HCT116 (cell line): ENCODE measurements around the gene HCN1. TPM values are rescaled to one million over a fixed set of nuclear protein-coding genes. Genes with fewer than 3 reads are reported as not detected.

Experiments used
- ATAC-seq: fragments of 200-7000 bp; cut with Tn5 transposase; 2 replicates; pipeline ENCODE4 v1.9.1; 2020; ENCODE audit warnings: mild to moderate bottlenecking, moderate library complexity
- BruUV-seq: library from RNA; stranded (reverse); fragments of 400-500 nt; replicated peaks from 2 replicates; lab custom pipeline; 2021; lab: Mats Ljungman, UMichigan
- CTCF ChIA-PET: fragments of 300-600 bp; sonication (Branson Sonifier 250); formaldehyde crosslinking; loops from one replicate; lab custom pipeline; 2021; ENCODE audit warnings: antibody characterized with exemption; lab: Charles Lee
- POLR2A ChIA-PET: fragments of 300-600, 350-600 bp; sonication (Branson Sonifier 250); formaldehyde crosslinking; loops from one replicate; lab custom pipeline; 2021; ENCODE audit warnings: antibody characterized with exemption; lab: Charles Lee
- RAD21 ChIA-PET, 2 experiments: fragments of 300-600 bp; sonication (Branson Sonifier 250); formaldehyde crosslinking; loops; one replicate each; lab custom pipeline; 2023; ENCODE audit warnings: low total read pairs in 2 of 2; ENCODE audit not compliant: uncharacterized antibody in 2 of 2, unreplicated experiment in 2 of 2, low non-redundant PET in 1 of 2; lab: Charles Lee
- DNase-seq: peaks from one replicate; pipeline ENCODE4 v3.0.0-alpha.2; 2010; ENCODE audit warnings: low read depth, low spot score
- H2AFZ ChIP-seq: fragments of 200-600 bp; shearing (Covaris generic), sonication (generic); 2 replicates; pipeline ENCODE4 v1.6.1; 2017; ENCODE audit warnings: low read depth, mixed run types, mixed read lengths, antibody characterized with exemption, low read length; ENCODE audit not compliant: poor library complexity, severe bottlenecking
- H3K27ac ChIP-seq: 2 replicates; pipeline ENCODE4 v1.5.1; 2012; ENCODE audit warnings: low read depth, low read length
- H3K27me3 ChIP-seq: fragments of 200-600 bp; sonication (generic); 2 replicates; pipeline ENCODE4 v1.6.1; 2016; ENCODE audit warnings: mixed run types, low read length, mixed read lengths; ENCODE audit not compliant: insufficient read depth
- H3K36me3 ChIP-seq, 2 experiments: fragments of 200-500 bp in 1 of 2; fragments of 200-600 bp in 1 of 2; sonication (Bioruptor generic) in 1 of 2; sonication (generic) in 1 of 2; 2 replicates each; pipeline versions ENCODE4 v1.5.1 to v1.6.1; 2014 to 2016; ENCODE audit warnings: low read length in 2 of 2, inconsistent platforms in 1 of 2, mixed read lengths in 1 of 2, mixed run types in 1 of 2; ENCODE audit not compliant: insufficient read depth in 2 of 2, control insufficient read depth in 1 of 2
- H3K4me1 ChIP-seq, 2 experiments: fragments of 200-600 bp in 1 of 2; sonication (generic) in 1 of 2; 2 replicates each; pipeline versions ENCODE4 v1.5.1 to v1.6.1; 2012 to 2017; ENCODE audit warnings: low read length in 2 of 2, inconsistent platforms in 1 of 2, mild to moderate bottlenecking in 1 of 2, mixed read lengths in 1 of 2, mixed run types in 1 of 2, moderate library complexity in 1 of 2; ENCODE audit not compliant: insufficient read depth in 2 of 2, control insufficient read depth in 1 of 2
- H3K4me2 ChIP-seq: fragments of 200-600 bp; sonication (generic); 2 replicates; pipeline ENCODE4 v1.6.1; 2017; ENCODE audit warnings: mixed run types, low read length, mixed read lengths
- H3K4me3 ChIP-seq, 2 experiments: fragments of 200-600 bp in 1 of 2; sonication (generic) in 1 of 2; replicated peaks in 1 of 2; 2 replicates each; pipeline ENCODE4 v1.5.1; 2011 to 2016; ENCODE audit warnings: low read length in 2 of 2, control low read depth in 1 of 2, low read depth in 1 of 2, mild to moderate bottlenecking in 1 of 2, mixed read lengths in 1 of 2, mixed run types in 1 of 2
- H3K79me2 ChIP-seq: fragments of 200-600 bp; sonication (generic); 2 replicates; pipeline ENCODE4 v1.6.1; 2017; ENCODE audit warnings: mild to moderate bottlenecking, mixed run types, low read length, moderate library complexity, mixed read lengths; ENCODE audit not compliant: insufficient read depth
- H3K9ac ChIP-seq: fragments of 200-600 bp; sonication (generic); 2 replicates; pipeline ENCODE4 v1.6.1; 2016; ENCODE audit warnings: low read length, mixed read lengths
- H3K9me2 ChIP-seq: fragments of 200-600 bp; sonication (generic), shearing (Covaris generic); 2 replicates; pipeline ENCODE4 v1.6.1; 2017; ENCODE audit warnings: mixed run types, mild to moderate bottlenecking, moderate library complexity; ENCODE audit not compliant: insufficient read depth
- H3K9me3 ChIP-seq, 2 experiments: fragments of 200-500 bp in 1 of 2; fragments of 200-600 bp in 1 of 2; sonication (Bioruptor generic) in 1 of 2; sonication (generic) in 1 of 2; 2 replicates each; pipeline ENCODE4 v1.6.1; 2014 to 2017; ENCODE audit warnings: low read length in 2 of 2, mixed read lengths in 2 of 2, inconsistent platforms in 1 of 2, low read depth in 1 of 2, mild to moderate bottlenecking in 1 of 2, mixed run types in 1 of 2, moderate library complexity in 1 of 2; ENCODE audit not compliant: control insufficient read depth in 1 of 2, insufficient read depth in 1 of 2
- H4K20me1 ChIP-seq: fragments of 200-600 bp; sonication (generic), shearing (Covaris generic); 2 replicates; pipeline ENCODE4 v1.6.1; 2017; ENCODE audit warnings: mixed run types, mild to moderate bottlenecking, moderate library complexity; ENCODE audit not compliant: insufficient read depth
- EZH2 ChIP-seq: fragments of 200-600 bp; sonication (generic); IDR thresholded peaks from 2 replicates; pipeline ENCODE4 v1.6.1; 2017; ENCODE audit warnings: antibody characterized with exemption, mixed run types
- EZH2phosphoT487 ChIP-seq: fragments of 200-600 bp; IDR thresholded peaks from 2 replicates; pipeline ENCODE4 v1.6.1; 2018; ENCODE audit warnings: antibody characterized with exemption, borderline replicate concordance
- RAD21 ChIP-seq: IDR thresholded peaks from 2 replicates; pipeline ENCODE4 v1.6.1; 2012; ENCODE audit warnings: low read depth, mild to moderate bottlenecking
- TCF7L2 ChIP-seq: IDR thresholded peaks from 2 replicates; pipeline ENCODE4 v1.7.0; 2011; ENCODE audit warnings: borderline replicate concordance, inconsistent platforms; ENCODE audit not compliant: insufficient read depth, insufficient read length; ENCODE audit errors: extremely low read depth
- YY1 ChIP-seq: IDR thresholded peaks from 2 replicates; pipeline ENCODE4 v1.6.1; 2011; ENCODE audit warnings: low read length, low read depth, moderate library complexity, mild to moderate bottlenecking; ENCODE audit not compliant: insufficient replicate concordance; ENCODE audit errors: extremely low read depth
- ZFX ChIP-seq: fragments of 450-650 bp; IDR thresholded peaks from 2 replicates; pipeline ENCODE4 v1.6.1; 2017
- intact Hi-C: fragments of 100-400 bp; cut with micrococcal nuclease; formaldehyde crosslinking; loops from 2 replicates; pipeline ENCODE4 v1.10.0; 2022
- total RNA-seq: library from RNA; stranded (reverse); gene quantifications from one replicate; pipeline ENCODE4 v1.2.1, GENCODE V29; 2021; ENCODE audit not compliant: unreplicated experiment
- TF ChIP-seq, protein P1 (sequence below): IDR thresholded peaks from 2 replicates; pipeline ENCODE4 v1.6.1; 2012

The HCN1 gene
- total RNA-seq, 1 experiment from 2014 or later = 0.10 TPM

DNA sequence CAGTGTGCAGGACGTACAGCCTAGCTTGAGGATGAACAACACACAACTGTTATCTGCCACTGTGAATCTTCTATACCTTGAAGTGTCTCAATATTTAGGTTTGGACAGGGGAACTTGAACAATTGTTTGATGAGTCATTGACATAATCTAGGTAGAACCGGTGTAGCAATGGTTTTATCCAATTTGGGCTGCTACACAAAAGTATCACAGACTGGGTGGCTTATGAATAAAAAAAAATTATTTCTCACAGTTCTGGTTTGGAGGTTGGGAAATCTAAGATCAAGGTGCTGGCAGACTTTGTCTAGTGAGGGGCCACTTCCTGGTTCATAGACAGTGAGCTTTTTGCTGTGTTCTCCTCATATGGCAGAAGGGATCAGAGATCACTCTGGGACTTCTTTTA lies 359.7 kb downstream of the HCN1 start:
- ATAC-seq (no peak), DNase-seq (no peak)
- Histone ChIP-seq H3K36me3 (no peaks in the 10 kb centered on the region), H3K4me1 (no peaks in the 10 kb centered on the region), H3K4me2 (no peak overlapping the region), H2AFZ (no peak overlapping the region), H3K27me3 (no peaks in the 10 kb centered on the region), H4K20me1 (no peaks in the 10 kb centered on the region), H3K27ac (no peak overlapping the region), H3K9me3 (no peaks in the 10 kb centered on the region), H3K9ac (no peak overlapping the region), H3K9me2 (no peaks in the 10 kb centered on the region), H3K4me3 (no peak overlapping the region), H3K79me2 (no peaks in the 10 kb centered on the region)
- no TSS peak for BruUV-seq
- RAD21 ChIA-PET = no interaction called here
- CTCF ChIA-PET = no interaction called here
- POLR2A ChIA-PET = no interaction called here
- intact Hi-C loops = no loop called here
- TF ChIP-seq, protein P1, sequence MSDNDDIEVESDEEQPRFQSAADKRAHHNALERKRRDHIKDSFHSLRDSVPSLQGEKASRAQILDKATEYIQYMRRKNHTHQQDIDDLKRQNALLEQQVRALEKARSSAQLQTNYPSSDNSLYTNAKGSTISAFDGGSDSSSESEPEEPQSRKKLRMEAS = no peak

DNA sequence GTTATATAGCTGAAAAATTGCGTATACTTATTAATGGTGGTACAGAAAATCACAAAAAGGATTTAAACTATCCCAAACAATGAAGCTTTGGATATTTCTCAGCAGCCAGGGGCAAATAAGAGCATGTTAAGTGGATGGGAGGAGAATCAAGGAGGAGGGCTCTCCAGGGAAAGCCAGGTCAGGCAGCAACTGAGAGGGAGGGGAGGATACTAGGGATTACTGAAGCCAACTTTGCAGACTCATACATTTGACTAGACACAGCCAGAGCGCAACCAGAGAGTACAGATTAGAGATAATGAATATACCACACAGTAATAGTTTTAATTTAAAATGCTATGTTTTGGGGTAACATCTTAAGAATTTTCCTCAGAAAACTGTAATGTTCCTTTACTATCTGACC lies 360.2 kb downstream of the HCN1 start:
- Histone ChIP-seq H3K36me3 (no peaks in the 10 kb centered on the region), H3K79me2 (no peaks in the 10 kb centered on the region)
- TF ChIP-seq EZH2phosphoT487 (no peak), TCF7L2 (no peak), ZFX (no peak), EZH2 (no peak), RAD21 (no peak), YY1 (no peak)
- TF ChIP-seq, all 23 proteins: peak for 0
- BruUV-seq = no TSS peak
- no peaks in the 10 kb centered on the region for H3K9me2 ChIP-seq
- H3K27me3 ChIP-seq = no peaks in the 10 kb centered on the region
- H3K9ac ChIP-seq = no peak overlapping the region
- CTCF ChIA-PET = no interaction called here
- intact Hi-C loops = no loop called here
- RAD21 ChIA-PET = no interaction called here
- ATAC-seq (no peak), DNase-seq (no peak)
- no peaks in the 10 kb centered on the region for H3K4me1 ChIP-seq
- H3K4me2 ChIP-seq = no peak overlapping the region
- no peak overlapping the region for H3K27ac ChIP-seq
- no peak overlapping the region for H2AFZ ChIP-seq
- no peaks in the 10 kb centered on the region for H3K9me3 ChIP-seq
- no peaks in the 10 kb centered on the region for H4K20me1 ChIP-seq
- POLR2A ChIA-PET = no interaction called here
- H3K4me3 ChIP-seq = no peak overlapping the region
